Hematopoietic multipotent progenitor cell treated with erythropoietin and hydrocortisone succinate and interleukin-3 and kit ligand, for 4 days (in vitro differentiated cells): ENCODE results near the gene RPL4.

Experiments used
- DNase-seq: peaks from one replicate; pipeline ENCODE4 v3.0.0-alpha.2; 2015

Gene RPL4

DNA sequence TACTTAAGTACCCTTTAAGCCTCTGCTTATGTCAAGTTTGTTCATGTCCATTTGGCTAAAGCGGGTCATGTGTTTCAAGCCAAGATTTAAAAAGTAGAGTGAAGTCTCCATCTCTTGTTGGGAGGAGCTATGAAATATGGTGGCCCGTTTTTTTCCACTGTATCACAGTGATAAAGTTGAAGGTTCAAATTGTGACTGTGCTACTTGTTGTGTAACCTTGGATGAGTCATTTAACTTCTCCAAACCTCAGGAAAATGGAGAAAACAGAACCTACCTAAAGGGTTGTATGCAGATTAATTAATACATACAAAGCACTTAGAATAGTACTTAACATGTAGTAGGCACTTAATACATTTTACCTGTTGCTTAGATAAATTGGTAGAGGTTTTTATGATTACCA lies 50.5 kb downstream of the RPL4 start:
- DNase-seq, result no peak

DNA sequence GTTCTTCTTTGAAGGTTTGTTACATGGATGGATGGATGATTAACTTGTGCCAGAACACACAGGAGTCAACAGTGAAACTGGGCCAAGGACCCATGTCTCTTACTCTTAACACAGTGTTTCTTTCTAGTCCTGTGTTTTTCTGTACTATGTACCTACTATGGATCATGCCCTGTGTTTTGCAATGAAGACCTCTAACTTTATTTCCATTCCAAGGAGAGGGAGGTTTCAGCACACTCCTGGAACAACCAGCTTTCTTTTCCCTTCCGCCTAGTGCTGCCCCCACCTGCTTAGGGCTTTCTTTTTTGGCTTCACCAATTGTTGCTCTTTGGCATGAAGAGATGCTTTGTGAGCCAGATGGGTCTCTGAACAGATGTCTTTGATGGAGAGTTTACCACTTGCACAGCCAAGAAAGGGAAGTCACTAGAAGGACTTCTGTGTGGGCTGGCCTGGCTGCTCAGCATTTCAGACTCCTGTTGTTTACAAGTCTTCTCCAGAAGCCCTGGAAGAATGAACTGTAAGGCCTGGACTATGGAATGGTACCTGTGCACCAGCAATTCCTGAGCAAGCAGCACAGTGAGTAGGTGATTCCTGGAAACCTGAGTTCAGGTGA lies 51.6 kb downstream of the RPL4 start:
- no peak for DNase-seq

DNA sequence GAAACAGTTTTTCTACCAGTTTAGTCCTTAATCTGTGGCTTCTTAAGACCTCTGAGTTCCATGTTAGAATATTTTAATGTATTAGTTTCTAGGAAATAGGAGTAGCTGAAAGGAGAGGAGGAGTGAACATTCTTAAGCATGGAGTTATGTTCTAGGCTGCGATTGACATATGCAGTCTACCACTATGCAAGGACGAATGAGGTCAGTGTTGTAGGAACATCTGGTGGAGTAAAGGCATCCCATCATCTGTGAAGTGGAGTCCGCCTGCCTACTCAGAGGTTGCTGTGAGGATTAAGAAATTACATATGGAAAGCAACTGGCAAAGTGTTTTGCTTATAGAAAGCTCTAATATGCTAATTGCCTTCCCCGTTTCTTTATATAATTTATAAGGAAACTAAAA lies 52.2 kb downstream of the RPL4 start:
- no peak for DNase-seq
